GM19193 (cell line): Measurements from ENCODE around the gene ABCB6.

ENCODE experiments used
- POLR2A ChIP-seq: IDR thresholded peaks from 4 replicates; pipeline ENCODE4 v1.6.1; 2011; ENCODE audit not compliant: insufficient read depth, insufficient read length; ENCODE audit errors: extremely low read depth

The ABCB6 gene

DNA sequence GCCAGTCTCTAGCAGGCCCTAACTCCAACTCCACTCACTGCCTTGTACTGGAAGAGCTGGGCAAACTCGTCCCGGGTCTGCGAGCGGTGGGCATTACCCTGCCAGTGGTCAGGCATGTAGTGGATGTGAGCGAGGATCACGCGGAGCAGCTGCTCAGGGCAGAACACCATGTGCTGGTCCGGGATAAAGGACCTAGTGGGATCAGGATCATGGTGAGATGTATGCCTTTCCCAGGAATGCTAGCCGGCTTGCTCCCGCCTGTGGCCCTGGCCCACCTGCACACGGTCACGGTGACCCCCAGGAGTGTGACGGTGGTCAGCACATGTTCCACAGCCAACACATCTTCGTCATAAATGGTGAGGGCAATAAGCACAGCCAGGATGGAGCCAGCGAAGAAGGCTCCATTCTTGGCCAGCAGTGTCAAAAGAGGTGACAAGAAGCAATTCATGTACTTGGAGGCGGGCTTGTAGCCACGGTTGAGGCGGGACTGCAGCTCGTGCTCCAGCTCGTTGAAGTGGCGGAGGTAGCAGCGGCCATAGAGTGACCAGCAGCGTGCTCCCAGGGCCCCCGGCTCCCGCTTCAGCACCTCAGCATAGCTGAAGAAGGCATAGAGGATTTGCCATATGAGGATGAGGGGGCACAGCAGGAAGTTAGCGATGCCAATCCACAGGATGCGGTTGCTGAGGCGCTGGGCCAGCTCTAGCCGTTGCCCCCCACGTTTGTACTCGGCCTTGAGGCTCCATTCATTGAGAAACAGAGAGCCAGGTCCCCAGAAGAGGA lies 5.3 kb upstream of the ABCB6 start:
- TF ChIP-seq POLR2A = no peak

GRCh38 chr2:219221957-219222518 lies 3.3 kb upstream of the ABCB6 start:
- TF ChIP-seq POLR2A = no peak

DNA sequence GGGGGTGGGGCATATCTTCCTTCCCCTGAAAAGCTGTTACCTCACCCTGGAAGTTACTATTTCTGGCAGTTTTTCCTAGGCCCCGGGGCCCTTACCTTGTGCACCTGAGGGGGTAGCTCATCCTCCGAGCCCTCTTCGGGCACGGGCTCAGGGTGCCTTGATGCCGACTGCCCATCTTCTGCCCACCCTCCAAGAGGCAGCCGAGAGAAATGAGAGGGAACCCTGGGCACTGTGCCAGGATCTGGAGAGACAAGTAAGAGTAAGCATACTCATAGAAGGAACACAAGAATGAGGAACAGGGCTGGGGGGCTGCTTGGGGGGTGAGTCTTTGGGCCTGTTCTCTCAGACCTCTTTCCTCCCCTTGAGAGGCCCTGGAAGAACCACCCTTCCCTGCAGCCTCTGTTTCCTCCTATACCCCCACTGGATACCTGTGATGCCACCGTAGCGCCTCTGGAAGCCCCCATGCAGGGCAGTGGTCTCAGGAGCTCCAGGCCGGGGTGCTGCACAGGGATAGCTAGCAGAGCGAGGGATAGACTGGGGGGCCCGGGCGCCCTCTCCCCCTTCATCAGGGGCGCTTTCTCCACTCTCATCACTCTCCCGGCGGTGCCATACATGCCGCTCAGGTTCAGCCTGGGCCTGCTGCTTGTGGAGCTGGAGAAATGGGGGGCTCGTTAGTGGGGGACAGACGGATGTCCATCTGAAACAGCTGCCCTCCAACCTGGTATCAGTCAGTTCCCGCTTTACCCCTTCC lies 2.1 kb upstream of the ABCB6 start:
- TF ChIP-seq POLR2A = no peak

DNA sequence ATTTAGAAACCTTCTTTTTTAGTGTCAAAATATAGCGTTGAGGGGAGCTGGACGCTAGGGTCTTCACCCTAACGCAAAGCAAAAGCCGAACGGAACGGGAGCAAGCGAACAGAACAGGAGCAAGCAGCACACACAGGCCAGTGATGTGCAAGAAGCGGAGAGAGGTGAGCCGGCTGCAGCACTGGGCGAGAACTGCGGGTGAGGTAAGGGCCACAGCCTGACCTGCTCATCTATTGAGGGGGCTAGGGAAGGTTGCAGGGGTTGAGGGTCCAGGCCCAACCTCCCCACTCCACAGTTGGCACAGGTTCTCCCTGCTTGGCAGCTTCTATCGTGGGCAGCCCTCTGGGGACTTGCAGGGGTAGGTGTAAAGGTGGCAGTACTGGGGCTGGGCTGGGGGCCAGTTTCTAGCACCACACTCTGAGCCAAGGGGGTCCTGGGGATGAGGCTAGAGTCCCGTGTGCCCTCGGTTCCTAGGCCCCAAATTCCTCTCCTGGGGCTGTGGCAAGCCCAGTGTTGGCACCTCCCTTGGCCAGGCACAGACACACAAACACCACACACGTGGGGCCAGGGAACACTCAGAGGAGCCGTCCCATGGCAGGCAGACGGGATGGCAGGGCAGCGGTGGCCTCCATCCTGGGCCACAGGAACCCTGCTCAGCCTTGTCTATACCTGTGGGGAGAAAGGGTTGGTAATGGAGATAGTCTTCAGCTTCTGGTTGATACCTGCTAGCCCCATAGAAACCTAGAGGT lies 1.2 kb upstream of the ABCB6 start:
- no peak for TF ChIP-seq POLR2A

GRCh38 chr2:219218217-219218731 lies 484 bp downstream of the ABCB6 start:
- TF ChIP-seq POLR2A = no peak

GRCh38 chr2:219216535-219216915 lies 2.2 kb downstream of the ABCB6 start:
- no peak for TF ChIP-seq POLR2A

- TF ChIP-seq POLR2A = no peak
Measured at GRCh38 chr2:219215871-219216534, 2.8 kb downstream of the ABCB6 start.

- TF ChIP-seq POLR2A = no peak
Measured at GRCh38 chr2:219214786-219215185, 4.0 kb downstream of the ABCB6 start.

GRCh38 chr2:219214141-219214540 lies 4.6 kb downstream of the ABCB6 start:
- TF ChIP-seq POLR2A = no peak

DNA sequence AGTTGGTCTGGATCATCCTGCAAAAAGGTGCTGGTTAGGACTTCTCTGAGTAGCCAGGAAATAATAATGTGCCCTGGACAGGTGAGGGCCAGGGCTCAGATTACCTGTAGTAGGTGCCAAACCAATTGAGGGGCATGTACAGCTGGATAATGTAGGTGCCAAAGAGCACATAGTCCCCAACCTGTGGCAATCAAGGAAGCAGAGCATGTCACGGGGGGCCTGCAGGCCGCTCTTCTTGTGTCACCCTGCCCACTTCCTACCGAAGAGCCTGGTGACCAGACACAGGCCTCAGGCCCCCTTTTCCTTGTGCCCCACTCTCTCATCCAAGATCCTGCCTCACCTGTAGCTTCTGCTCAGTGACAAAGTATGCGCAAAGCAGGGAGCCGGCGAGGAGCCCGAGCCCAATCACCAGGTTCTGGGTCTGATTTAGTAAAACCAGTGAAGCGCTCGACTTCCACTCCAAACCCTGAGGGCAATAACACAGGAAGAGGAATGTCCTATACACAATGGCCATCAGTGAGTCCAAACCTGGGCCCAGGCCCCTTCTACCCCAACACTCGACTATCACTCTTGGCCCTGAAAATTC lies 5.2 kb downstream of the ABCB6 start:
- no peak for TF ChIP-seq POLR2A

DNA sequence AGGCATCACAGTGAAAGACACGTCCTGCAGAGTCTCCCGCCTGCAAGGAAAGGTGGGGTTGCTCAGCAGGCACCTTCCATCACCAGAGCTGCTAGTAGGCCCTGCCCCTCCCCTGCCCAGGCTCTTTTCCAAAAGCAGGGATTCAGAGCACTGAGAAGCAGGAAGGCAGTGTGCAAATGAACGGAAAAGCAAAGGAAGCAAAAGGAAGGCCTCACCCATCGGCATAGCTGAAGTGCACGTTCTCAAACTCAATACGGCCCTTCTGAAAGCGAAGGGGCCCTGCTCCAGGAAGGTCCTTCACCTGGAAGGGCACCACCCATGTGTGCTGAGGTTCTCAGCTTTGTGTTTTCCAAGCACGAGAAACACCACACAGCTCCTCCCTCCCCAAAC lies 5.7 kb downstream of the ABCB6 start:
- TF ChIP-seq POLR2A = no peak

DNA sequence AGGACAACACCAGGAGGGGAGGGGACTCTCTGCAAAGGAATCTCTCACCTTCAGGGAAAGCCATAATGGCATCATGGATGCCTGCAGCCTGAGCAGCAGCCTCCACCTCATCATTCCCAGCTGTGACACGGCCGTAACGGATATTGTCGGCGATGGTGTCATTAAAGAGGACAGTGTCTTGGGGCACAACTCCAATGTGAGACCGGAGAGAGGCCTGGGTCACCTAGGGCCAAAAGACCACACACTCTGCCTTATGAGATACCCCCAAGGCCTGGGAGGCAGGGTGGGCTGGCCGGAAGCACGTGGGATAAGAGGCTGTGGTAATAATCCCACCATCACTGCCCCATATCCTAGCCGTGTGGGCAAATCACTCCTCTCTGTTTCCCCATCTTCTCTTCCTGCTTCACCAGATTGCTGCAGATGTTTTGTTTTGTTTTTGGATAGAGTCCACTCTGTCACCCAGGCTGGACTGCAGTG lies 7.8 kb downstream of the ABCB6 start:
- TF ChIP-seq POLR2A = no peak

GRCh38 chr2:219210196-219210885 lies 8.4 kb downstream of the ABCB6 start:
- no peak for TF ChIP-seq POLR2A
